Measurements from ENCODE around the gene RFC4. TPM values are rescaled to one million over a fixed set of nuclear protein-coding genes. Genes with fewer than 3 reads are reported as not detected.

The RFC4 gene
- total and polyA plus RNA-seq, 9 of the 15 experiments (the other 6 are each of a cell fraction or from before 2014, with no cell fraction given): 105 to 227 (median 180) TPM

- TF ChIP-seq PREB (CRISPR knock-in tag; IDR thresholded peaks at IDR 0.05) (no peak), ARHGAP35 (IDR thresholded peaks at IDR 0.05; ENCODE audit: partially characterized antibody) (peak; percentile 69), ZNF764 (CRISPR knock-in tag; IDR thresholded peaks at IDR 0.05; ENCODE audit: low read depth) (no peak), SIRT6 (IDR thresholded peaks at IDR 0.05; ENCODE audit: low read depth, low read length) (no peak), CREB3 (tag; conservative IDR thresholded peaks at IDR 0.05; ENCODE audit: low read depth) (no peak), FOXA3 (CRISPR knock-in tag; conservative IDR thresholded peaks at IDR 0.05 in 1 of 2, IDR thresholded peaks at IDR 0.05 in 1 of 2) (0 out of 4 replicates have a peak, but pooled peaks of 1 of the 2 experiments have one; percentile 29), THAP7 (CRISPR knock-in tag; IDR thresholded peaks at IDR 0.05) (no peak), NFIC (IDR thresholded peaks at IDR 0.05) (peak; percentile 65), ZC3H8 (IDR thresholded peaks at IDR 0.05) (0 out of 2 replicates have a peak, but pooled peaks have one; percentile 67), OTX1 (CRISPR knock-in tag; IDR thresholded peaks at IDR 0.05) (peak; percentile 64; the same call in 1 of the 2 replicates), JUNB (CRISPR knock-in tag; conservative IDR thresholded peaks at IDR 0.05) (no peak), PHF21A (IDR thresholded peaks at IDR 0.05; ENCODE audit: borderline replicate concordance, low read depth) (peak; percentile 58; the same call in 1 of the 2 replicates), ARID1B (IDR thresholded peaks at IDR 0.05) (peak; percentile 59; the same call in 1 of the 2 replicates), ATF7 (IDR thresholded peaks at IDR 0.05) (peak; percentile 89), POLR2B (IDR thresholded peaks at IDR 0.05; ENCODE audit: low read depth, partially characterized antibody) (peak; percentile 100), NONO (IDR thresholded peaks at IDR 0.05; ENCODE audit: low read depth in 2 of 2, low read length in 1 of 2) (peak; percentile 62 to 81; a peak in 2 of 4 replicates), BMI1 (IDR thresholded peaks at IDR 0.05; ENCODE audit: low read length) (no peak), AFF1 (IDR thresholded peaks at IDR 0.05; ENCODE audit: low read depth in 1 of 2, partially characterized antibody in 2 of 2) (peak; percentile 71 to 94), SMARCB1 (IDR thresholded peaks at IDR 0.05; ENCODE audit: insufficient read length, low read depth) (no peak), ETS2 (tag; IDR thresholded peaks at IDR 0.05; ENCODE audit: borderline replicate concordance, poor library complexity, severe bottlenecking) (no peak)
Observed at GRCh38 chr3:186783058-186783730, 23.1 kb downstream of the RFC4 start, which contains the start of gene EIF4A2 (continued).

All from K562 (cell line).